Activated T-helper 1 cell treated with anti-CD3 and anti-CD28 coated beads, Interleukin-2, amount 50 U/mL, for 16 hours (primary cell): ENCODE data around the gene KIF5C.

ENCODE experiments used
- DNase-seq, 2 donors: peaks; one replicate each; pipeline ENCODE4 v3.0.0-alpha.2; 2020; ENCODE audit warnings: low read depth in 1 of 2, low spot score in 1 of 2

KIF5C gene

DNA sequence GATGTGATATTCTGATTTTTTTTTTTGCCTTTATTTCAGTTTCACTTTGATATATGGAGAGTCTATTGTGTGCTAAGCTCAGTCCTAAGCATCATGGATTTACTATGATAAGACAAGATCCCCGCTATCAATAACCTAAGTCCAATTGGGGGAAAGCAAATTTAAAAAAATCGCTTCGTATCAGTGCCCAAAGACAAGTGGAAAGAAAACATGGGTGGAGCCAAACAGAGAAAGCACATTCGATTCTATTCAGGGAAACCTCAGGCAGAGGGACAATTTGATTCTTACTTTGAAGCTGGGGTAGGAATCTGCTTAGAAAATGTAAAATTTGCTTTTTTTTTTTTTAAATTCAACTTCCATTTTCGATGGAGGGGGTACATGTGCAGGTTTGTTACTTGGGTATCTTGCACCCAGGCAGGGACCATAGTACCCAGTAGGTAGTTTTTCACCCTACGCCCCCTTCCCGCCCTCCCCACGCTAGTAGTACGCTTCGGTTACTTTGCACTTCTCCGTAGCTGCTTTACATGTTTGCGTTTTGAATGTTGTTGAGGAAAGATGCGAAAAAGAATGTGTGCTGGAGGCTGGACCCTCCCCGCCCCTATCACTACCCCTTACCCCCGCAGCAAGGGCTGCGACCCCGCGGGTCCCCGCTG is 12.4 kb downstream of the KIF5C start:
- DNase-seq, result no peak

DNA sequence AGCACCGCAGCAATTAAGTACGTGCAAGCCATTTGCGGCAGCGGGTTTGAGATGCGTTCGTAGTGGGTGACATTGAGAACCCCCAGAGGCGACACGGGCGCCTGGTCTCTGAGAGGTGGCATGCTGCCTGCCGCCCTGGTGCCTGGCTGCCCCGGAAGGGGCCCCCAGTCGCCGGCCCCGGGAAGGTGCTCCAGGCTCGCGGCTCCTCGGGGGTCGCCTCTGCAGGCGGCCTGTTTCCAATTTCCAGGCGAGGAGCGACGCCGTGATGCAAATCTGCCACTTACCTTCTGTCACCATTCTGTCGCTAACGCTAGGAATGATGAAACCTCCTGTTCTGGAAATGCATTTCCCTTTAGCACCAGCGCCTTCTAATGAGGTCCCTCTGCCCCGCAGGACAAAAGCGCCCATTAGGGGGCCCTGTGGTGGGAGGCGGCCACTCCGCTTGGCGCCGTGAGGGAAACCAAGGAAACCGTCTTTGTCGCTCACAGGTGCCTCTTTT is 13.0 kb downstream of the KIF5C start:
- DNase-seq, result no peak

DNA sequence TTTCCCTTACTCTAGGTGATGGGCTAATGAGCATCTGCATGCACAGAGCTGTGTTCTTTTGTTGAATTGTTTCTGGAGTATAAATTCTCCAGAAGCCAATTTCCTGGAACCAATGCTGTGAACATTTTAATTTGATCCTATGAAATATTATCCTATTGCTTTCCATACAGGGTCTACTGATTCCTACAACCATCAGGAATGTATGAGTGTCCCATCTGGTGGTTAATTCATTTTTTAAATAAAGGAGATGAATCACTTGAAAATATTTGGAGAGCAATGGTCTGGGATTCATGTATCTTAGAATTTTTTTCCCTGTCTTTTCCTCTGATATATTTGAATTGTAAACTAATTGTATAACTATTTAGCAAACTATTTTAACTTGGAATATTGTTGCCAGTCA is 14.0 kb downstream of the KIF5C start:
- no peak for DNase-seq

DNA sequence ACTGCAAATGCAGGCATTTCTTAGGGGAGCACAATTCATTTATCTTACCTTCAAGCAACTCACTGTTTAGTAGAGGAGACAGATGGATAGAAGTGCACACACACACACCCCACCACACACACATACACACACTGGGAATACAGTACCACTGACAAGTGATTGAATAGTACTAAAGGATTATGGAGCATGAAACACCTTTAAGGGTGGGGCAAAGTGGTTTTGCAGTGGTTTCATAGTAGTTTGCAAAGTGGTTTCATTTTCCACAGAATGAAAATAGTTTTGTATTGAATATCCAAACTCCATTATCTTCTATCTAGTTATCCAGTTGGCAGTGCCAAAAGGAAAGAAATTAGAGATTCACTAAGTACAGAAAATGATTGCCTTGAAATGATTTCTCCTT is 18.9 kb downstream of the KIF5C start:
- no peak for DNase-seq

GRCh38 chr2:148896136-148896535 is 21.1 kb downstream of the KIF5C start:
- no peak for DNase-seq

DNA sequence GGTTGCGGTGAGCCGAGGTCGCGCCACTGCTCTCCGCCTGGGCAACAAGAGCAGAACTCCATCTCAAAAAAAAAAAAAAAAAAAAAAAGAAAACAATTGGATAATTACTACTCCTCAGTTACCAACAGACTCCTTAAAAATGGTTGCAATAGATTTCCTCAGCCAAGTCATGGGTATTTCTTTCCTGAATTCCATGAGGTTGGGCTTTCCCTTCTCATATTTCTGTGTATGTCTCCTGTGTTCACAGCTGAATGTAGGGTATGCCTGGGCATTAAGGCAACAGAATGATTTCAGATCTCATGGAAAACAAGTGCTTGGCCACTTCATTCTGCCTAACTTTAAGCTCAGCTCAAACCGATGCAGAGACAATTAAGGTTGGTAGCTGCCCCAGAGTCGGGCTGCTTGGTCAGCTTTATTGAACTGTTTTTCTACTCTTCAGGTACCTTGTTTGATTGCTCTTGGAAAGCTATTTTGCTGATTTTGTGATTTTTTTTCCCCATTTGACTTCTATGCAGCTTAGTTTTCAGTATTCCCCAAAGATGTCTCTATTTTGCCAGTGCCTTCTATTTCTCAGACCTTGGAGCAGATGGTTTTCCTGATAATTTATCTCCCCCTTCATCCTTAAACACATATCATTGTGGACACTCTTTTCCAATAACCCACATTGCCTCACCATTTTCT is 24.8 kb downstream of the KIF5C start:
- no peak for DNase-seq

DNA sequence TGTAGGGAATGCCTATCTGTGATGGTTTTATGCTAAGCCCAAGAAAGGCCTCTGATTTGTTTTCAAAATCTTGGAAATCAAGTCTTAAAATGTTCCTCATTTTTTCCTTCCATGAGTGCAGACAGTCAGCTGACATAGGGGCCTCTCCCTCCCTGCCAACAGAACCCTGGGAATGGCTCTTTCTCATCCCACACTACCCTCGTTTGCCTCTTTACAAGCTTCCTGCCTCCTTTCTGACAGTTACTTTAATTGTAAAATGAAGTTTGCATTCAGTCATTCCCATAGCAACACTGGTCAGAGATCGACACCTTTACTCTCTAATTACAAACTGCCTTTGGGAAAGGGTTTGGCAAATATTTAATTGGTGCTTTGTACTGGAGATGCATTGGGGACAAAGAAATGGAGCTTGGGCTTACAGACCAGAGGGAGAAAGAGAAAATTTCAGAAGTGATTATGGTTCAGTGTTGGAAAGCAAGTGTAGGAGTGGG is 25.4 kb downstream of the KIF5C start:
- no peak for DNase-seq

GRCh38 chr2:148901142-148901541 is 26.1 kb downstream of the KIF5C start:
- no peak for DNase-seq

DNA sequence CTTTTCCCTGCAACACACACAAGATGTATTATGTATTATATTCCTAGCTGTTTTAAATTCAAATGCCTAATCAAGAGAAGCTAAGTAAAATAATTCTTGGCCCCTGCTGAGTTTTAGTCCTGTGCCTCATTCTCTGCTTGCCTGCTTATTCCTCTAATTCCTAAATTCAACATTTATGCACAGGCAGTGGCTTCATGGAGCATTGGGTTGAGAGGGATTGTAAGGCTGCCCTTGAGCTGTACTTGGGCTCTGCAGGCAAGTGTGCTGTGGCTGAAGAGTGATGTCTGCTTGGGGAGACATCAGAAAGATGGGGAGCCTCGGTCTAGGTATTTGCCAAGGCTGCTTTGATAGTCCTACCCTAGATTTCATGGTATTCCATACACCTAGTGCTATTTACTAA is 27.8 kb downstream of the KIF5C start:
- no peak for DNase-seq

DNA sequence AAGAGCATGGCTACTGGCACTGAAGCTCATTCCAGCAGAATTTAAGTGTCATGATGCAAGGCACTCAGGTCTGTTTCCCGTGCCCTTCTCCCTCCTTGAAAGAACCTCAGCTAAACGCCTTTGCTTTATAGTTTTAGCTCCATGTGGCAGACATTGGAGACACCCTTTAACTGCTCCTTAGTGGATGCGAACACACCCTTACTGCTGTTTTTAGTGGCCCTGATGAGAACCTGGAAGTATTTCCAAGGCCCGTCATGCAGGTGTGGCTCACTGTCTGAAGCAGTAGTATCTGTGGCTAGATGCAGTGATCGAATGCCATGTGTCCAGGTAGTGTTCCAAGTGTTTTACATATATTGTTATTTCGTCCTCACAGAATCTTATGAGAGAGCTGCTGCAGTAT is 28.3 kb downstream of the KIF5C start:
- no peak for DNase-seq

DNA sequence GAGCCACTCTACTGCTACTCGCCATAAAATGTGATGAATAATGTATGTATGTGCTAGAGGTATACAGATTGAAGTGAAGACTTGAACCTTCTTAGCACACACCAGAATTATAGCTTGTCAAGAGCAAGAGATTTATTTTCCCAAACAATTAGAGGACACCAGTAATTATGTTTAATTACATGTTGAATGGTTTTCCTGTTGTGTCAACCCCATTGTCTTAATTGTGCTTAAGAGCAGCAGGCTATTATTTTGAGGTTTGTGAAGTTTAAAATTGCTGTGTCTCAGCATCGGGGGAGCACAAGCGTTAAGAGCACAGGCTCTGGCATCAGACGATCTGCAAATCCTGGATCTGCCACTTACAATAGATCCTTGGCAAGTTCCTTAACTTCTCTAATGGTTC is 29.0 kb downstream of the KIF5C start:
- DNase-seq, result no peak

GRCh38 chr2:148906124-148906523 is 31.1 kb downstream of the KIF5C start:
- no peak for DNase-seq

GRCh38 chr2:148907085-148907785 is 32.2 kb downstream of the KIF5C start:
- no peak for DNase-seq

DNA sequence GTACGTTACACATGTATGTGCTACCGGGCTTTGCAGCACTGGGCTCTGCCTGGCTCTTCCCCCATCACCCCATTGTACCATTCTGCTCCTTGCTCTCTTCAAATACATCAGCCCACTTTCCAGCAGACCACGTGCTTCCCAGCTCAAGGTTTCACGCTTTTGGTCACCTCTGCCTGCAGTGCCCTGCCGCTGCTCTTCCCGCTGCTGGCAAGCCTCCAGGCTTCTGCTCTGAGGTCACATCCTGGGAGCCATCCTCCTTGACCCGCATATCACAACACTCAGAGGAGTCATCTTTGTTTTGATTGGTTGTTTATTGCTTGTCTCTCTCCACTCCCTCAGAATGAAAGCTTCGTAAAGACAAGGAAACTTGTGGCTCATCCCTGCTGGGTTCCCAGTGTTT is 34.1 kb downstream of the KIF5C start:
- DNase-seq, result no peak

DNA sequence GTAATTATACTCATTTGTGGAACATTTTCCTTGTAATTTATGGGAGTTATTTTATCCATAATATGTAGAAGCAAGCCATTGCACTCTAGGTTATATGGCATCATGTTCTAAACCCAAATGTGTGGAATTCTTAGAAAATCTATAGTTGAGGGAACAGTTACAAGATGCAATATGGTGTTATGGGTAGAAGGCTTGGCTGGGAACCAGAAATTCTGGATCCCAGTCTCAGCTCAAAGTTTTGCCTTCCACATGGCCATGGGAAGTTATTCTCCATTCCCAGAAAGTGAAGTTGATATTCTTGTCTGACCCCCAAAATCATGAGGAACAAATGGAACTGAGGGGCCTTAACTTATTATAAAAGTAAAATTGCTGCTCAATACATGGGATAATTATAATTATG is 38.0 kb downstream of the KIF5C start:
- DNase-seq, result no peak

DNA sequence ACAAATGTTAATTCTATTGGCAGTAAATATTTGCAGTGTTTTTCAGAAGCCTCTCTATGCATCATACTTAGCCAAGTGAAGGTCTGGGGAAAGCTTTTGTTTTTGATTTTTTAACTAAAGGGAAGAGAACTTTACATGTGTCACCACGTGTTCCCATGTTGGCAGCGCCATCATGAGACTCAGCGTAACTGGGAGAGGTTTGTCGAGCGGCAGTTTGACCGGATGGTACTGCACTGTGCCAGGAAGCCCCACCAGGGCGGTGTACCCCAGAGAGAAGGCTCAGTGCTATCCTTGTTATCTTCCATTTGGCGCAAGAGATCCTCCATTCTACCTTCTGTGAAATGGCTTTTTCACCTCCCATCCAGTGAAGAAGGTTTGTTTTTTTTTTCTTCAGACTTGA is 38.5 kb downstream of the KIF5C start:
- no peak for DNase-seq

- no peak for DNase-seq
Observed at GRCh38 chr2:148914463-148914862, 39.4 kb downstream of the KIF5C start.

DNA sequence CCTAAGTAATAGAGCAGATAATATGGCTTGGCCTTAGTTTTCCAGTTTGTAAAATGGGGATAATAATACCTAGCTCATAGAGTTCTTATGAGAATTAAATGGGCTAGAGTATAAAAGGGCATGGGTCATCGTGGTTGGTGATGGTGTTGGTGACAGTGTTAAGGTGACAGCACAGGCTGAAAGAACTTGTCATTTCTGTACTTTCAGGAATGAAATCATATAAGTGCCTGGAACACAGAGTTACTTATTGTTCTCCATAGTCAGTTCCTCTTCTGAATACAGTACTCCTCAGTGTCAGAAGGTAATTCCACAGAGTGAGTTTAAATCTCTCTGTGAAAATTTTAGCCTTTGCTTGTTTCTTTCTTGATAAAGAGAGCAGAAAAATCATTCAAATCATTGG is 42.4 kb downstream of the KIF5C start:
- no peak for DNase-seq

GRCh38 chr2:148918554-148918953 is 43.5 kb downstream of the KIF5C start:
- DNase-seq, result no peak

DNA sequence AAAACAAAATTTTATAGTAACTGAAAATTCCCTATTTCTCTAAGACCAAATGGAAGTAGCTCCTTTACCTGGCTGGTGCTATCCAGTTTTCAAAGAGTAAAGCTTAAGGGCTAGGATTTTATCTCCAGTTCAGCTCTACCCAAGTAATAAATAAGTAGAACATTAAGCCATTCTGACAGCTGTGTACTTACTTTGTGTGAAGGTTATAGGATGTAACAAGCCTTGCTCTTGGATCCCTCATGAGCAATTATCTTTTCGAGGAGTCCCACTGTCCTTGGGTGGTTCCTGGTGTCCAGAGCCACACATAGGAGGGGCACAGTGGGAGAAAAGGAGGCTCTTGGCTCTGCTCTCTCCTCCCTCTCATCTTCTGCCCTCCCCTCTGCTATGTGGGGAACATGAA is 45.5 kb downstream of the KIF5C start:
- no peak for DNase-seq

GRCh38 chr2:148922062-148922461 is 47.0 kb downstream of the KIF5C start:
- DNase-seq, result no peak

GRCh38 chr2:148922776-148923475 is 47.9 kb downstream of the KIF5C start:
- DNase-seq, result no peak
